Measurements from ENCODE around the gene LAMB2.

DNA sequence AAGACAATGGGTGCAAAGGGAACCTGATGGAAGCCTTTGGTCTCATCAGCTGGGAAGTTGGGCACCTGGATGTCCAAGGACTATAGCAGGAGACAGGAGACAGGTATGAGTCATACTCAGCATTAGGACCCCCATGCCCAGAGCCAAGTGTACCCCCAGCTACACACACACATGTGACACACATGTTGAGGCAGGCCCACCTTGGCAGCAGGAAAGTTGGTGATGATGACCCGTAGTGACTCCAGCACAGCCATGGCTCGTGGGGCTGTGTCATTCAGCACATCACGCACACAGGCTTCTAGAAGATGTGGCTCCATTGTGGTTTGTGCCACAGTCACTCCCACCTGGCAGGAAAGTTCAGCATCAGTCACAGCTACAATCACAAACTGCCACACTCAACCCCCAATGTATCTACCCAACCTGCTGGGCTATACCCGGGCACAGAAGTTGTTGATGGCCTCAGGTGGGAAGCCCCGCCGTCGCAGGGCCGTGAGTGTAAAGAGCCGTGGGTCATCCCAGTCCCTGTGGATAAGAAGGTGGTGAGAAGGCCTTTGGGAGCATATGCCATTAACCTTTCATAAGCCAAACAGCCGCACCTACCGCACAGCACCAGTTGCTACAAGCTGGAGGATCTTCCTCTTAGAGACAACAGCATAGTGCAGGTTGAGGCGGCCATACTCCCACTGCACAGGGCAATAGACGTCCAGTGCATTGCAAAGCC, 33.8 kb downstream of the LAMB2 start:
- TF ChIP-seq, protein P1, sequence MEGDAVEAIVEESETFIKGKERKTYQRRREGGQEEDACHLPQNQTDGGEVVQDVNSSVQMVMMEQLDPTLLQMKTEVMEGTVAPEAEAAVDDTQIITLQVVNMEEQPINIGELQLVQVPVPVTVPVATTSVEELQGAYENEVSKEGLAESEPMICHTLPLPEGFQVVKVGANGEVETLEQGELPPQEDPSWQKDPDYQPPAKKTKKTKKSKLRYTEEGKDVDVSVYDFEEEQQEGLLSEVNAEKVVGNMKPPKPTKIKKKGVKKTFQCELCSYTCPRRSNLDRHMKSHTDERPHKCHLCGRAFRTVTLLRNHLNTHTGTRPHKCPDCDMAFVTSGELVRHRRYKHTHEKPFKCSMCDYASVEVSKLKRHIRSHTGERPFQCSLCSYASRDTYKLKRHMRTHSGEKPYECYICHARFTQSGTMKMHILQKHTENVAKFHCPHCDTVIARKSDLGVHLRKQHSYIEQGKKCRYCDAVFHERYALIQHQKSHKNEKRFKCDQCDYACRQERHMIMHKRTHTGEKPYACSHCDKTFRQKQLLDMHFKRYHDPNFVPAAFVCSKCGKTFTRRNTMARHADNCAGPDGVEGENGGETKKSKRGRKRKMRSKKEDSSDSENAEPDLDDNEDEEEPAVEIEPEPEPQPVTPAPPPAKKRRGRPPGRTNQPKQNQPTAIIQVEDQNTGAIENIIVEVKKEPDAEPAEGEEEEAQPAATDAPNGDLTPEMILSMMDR (conservative IDR thresholded peaks at IDR 0.05; ENCODE audit: low read length) = no peak
- TF ChIP-seq EZH2phosphoT487 (IDR thresholded peaks at IDR 0.05; ENCODE audit: borderline replicate concordance) = no peak
